Astrocyte (in vitro differentiated cells and primary cell): ENCODE results near the gene ADAM8.

Source experiments
- EZH2 ChIP-seq: IDR thresholded peaks from 2 replicates; pipeline ENCODE4 v1.6.1; 2012; ENCODE audit warnings: mild to moderate bottlenecking, low read length, inconsistent platforms; ENCODE audit not compliant: insufficient read depth
- TF ChIP-seq, protein P1 (sequence below): IDR thresholded peaks from 2 replicates; pipeline ENCODE4 v1.5.1; 2011; ENCODE audit warnings: low read depth, mild to moderate bottlenecking, inconsistent platforms, low read length, moderate library complexity; ENCODE audit not compliant: insufficient read depth

DNA sequence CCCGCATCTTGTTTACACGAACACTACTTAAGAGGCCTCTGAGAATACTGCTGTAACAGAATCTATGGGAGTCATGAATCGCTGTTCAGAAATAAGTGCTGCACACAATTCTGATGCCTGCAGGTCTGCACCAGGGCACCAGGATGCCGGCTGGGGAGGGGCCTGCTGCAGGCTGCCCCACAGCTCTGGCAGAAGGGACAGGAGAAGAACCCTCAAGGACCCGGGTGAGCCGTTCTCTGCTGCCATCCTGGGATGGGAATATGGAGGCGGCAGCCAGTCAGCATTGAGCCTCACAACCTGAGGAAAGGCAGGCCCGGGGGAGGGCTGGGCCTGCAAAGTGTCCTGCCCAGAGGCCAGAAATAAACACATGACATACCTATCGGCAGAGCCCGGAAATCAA, 20.8 kb upstream of the ADAM8 start:
- TF ChIP-seq, protein P1, sequence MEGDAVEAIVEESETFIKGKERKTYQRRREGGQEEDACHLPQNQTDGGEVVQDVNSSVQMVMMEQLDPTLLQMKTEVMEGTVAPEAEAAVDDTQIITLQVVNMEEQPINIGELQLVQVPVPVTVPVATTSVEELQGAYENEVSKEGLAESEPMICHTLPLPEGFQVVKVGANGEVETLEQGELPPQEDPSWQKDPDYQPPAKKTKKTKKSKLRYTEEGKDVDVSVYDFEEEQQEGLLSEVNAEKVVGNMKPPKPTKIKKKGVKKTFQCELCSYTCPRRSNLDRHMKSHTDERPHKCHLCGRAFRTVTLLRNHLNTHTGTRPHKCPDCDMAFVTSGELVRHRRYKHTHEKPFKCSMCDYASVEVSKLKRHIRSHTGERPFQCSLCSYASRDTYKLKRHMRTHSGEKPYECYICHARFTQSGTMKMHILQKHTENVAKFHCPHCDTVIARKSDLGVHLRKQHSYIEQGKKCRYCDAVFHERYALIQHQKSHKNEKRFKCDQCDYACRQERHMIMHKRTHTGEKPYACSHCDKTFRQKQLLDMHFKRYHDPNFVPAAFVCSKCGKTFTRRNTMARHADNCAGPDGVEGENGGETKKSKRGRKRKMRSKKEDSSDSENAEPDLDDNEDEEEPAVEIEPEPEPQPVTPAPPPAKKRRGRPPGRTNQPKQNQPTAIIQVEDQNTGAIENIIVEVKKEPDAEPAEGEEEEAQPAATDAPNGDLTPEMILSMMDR, result no peak
- no peak for TF ChIP-seq EZH2
